ENCODE data around the gene PCMTD2.

DNA sequence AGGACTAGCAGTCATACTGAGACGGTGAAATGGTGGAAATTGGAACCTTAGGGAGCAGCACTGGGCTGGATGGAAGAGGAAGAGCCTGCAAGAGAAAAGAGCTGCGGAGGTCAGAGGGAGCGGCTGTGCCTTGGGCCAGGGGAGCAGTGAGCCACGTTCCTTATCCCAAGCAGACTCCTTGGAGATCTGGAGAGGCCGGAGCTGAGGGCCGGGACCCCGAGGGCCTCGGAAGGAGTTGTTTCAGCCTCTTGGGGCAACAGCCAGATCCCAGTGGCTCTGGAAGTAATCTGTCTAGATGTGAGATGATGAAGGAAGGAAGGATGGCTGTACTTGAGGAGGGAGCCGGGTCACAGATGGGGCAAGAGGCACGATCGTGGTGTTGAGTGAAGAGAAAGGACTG lies 16.1 kb downstream of the PCMTD2 start:
- TF ChIP-seq, protein P1, sequence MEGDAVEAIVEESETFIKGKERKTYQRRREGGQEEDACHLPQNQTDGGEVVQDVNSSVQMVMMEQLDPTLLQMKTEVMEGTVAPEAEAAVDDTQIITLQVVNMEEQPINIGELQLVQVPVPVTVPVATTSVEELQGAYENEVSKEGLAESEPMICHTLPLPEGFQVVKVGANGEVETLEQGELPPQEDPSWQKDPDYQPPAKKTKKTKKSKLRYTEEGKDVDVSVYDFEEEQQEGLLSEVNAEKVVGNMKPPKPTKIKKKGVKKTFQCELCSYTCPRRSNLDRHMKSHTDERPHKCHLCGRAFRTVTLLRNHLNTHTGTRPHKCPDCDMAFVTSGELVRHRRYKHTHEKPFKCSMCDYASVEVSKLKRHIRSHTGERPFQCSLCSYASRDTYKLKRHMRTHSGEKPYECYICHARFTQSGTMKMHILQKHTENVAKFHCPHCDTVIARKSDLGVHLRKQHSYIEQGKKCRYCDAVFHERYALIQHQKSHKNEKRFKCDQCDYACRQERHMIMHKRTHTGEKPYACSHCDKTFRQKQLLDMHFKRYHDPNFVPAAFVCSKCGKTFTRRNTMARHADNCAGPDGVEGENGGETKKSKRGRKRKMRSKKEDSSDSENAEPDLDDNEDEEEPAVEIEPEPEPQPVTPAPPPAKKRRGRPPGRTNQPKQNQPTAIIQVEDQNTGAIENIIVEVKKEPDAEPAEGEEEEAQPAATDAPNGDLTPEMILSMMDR (IDR thresholded peaks at IDR 0.05) = no peak
- no peak for TF ChIP-seq EZH2 (IDR thresholded peaks at IDR 0.05)
- no peak for TF ChIP-seq EZH2phosphoT487 (IDR thresholded peaks at IDR 0.05)
